A172 (cell line): ENCODE data around the gene BMP10. TPM values are rescaled to one million over a fixed set of nuclear protein-coding genes. Genes with fewer than 3 reads are reported as not detected.

Experiments
- DNase-seq: peaks from one replicate; pipeline ENCODE4 v3.0.0-alpha.2; 2015; ENCODE audit warnings: low spot score
- total RNA-seq: library from RNA; depleted of rRNA; stranded (reverse); fragments of >200 nt; shearing (Covaris generic); gene quantifications from 2 replicates; pipeline ENCODE4 v1.2.3, GENCODE V29; 2014; rRNA removed

The BMP10 gene, protein sequence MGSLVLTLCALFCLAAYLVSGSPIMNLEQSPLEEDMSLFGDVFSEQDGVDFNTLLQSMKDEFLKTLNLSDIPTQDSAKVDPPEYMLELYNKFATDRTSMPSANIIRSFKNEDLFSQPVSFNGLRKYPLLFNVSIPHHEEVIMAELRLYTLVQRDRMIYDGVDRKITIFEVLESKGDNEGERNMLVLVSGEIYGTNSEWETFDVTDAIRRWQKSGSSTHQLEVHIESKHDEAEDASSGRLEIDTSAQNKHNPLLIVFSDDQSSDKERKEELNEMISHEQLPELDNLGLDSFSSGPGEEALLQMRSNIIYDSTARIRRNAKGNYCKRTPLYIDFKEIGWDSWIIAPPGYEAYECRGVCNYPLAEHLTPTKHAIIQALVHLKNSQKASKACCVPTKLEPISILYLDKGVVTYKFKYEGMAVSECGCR
- 0.46 TPM in 1 of 2 replicates, not detected in the other for total RNA-seq

DNA sequence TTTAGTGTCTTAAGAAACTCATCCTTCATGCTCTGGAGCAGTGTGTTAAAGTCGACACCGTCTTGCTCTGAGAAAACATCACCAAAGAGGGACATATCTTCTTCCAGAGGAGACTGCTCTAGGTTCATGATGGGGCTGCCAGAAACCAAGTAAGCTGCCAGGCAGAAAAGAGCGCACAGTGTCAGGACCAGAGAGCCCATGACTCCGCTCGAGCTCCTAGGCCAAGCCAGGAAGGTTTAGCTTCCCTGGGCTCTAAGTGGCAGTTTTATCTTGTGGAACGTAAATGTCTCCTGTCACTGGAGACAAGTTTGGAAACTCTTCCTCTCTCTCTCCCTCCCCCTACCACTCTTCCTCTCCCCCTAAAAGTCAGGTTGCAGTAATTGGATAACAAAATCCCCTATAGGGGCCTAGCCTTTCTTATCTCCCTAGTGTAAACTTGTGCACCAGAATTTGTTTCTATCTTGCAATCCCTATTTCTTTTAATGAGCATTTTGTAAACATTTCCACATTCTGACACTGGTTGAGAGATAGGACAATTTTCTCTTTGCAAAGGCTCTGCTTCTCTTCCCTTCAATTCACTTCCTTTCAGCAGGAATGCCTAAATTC is at the start of gene BMP10:
BMP10 (minus strand) TSS at position 239 of the 606 bp plus-strand sequence; CDS start at position 200, 39 bp downstream.
- DNase-seq, result no peak

DNA sequence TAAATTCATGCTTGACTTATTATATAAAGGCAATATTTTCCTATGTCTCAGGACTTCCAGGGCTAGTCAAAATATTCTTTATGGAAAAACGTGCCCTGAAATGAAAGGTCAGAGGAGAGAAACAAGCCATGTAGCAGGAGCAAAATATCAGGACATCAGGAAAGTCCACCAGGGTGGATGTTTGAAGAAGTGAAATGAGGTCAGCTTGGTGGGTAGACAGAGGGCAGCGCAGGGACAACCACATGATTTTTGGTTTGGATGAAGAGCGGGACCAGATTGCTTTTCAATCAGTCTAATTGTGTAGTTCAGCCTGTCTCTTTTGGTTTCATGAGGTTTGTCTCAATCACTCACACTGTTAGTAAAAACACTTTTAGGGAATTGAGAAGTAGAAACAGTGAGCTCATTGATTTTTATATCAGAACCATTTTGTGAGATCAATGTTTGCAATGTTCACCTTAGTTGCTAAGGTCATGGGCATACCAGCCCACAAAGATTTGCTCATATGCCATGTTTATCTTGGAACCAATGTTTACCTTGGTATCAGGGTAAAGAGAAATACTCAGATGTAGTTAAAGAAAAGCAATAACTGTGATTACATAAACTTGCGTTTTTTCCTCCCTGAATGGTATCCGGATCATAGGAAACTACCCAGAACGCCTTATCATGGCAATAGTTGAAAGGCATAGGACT is 49.4 kb upstream of the BMP10 start:
- no peak for DNase-seq

DNA sequence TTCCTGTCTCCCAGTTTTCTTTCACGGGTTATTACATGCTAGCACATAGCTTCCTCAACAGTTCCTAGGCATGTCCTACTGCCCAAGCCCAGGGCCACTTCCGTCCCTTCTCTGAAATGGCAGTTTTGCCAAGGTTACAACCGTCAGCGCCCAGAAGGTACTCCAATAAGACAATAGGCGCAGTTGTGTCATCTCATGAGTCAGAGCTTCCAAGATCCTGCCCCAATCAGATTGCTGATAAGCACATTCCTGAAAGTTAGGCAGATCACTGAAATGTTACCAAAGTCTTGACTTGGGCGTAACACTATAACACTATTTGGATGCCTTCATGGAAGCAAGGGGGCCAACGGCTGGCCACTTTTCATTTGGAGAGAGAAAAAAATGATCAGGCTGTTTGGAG is 47.3 kb upstream of the BMP10 start:
- peak; percentile 73 for DNase-seq

DNA sequence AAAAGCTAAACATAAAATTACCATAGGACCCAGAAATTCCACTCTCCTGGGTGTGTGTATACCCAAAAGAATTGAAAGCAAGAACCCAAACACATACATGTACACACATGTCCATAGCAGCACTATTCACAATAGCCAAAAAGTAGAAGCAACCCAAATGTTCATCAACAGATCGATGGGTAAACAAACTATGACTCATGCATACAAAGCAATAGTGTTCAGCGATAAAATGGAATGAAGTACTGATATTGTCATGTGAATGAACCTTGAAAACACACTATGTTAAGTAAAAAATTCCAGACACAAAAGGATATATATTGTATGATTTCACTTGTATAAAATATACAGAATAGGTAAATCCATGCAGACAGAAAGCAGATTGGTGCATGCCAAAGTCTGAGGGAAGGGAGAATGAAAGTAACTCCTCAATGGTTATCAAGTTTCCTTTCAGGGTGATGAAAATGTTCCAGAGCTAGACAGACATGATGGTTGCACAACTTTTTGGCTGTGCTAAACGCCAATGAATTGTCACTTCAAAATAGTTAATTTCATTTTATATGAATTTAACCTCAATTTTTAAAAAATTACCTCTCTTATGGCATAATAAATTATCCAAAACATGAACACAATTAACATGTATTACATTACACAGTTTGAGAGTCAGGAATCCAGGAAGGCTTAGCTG is 46.0 kb upstream of the BMP10 start:
- no peak for DNase-seq

DNA sequence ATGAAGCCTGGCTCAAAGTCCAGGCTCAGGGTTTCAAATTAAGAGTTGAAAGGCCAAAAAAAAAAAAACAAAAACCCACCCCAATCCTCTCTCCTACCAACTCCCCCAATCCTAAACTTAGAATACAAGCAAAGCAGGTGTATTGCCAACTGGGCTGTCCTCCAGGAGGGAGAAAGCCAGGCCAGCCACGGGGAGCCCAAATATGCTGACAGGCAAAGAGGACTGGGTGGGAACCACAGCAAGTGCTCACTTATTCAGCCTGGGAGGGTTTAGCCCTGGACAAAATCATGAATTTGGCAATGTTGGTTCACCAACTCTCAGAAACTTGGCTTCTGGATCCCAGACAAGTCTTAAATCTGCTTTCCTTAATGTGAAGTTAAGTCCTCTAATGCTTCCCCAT is 45.0 kb upstream of the BMP10 start:
- no peak for DNase-seq

DNA sequence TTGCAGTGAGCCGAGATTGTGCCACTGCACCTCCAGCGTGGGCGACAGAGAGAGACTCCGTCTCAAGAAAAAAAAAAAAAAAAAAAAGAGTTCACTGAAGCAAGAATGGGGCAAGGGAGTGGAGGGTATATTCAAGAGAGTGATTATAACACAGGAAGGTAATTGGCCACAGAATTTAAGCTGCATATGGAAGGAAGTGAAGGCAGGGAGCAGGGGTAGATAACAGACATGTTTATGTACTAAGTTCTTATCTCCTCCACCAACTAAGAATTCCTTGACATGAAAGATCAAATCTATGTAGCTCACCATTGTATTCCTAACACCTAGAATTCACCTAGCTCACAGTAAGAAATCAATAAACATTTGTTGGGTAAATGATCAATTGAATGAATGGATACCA is 44.2 kb upstream of the BMP10 start:
- no peak for DNase-seq

DNA sequence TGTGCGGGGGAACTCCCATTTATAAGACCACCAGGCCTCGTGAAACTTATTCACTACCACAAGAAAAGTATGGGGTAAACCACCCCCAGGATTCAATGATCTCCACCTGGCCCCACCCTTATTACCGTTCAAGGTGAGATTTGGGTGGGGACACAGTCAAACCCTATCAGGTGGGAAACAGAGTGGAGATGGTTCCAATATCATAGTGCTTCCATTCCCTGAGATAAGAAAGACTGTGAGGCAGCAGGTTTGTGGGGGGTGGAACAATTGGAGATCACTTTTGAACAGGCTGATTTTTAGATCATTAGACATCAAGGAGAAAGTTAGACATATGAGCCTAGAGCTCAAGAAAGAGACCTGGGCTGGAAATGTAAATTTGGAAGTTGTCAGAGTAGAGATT is 42.2 kb upstream of the BMP10 start:
- no peak for DNase-seq

DNA sequence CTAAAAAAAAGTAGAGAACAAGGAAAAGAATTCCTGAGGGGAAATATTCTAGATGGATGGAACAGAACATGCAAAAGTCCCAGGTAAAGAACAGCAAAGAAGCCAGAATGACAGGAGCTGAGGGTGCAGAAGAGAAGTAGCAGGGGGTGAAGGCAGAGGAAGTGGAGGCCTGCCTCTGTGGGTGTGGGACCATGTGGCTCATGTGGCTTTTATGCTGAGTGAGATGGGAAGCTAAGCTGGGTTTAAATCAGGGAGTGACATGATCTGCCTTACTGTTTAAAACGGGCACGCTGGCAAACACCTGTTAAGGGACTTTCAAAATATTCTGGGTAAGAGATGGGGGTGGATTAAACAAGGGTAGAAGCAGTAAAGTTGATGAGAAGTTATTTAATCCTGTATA is 41.5 kb upstream of the BMP10 start:
- no peak for DNase-seq

DNA sequence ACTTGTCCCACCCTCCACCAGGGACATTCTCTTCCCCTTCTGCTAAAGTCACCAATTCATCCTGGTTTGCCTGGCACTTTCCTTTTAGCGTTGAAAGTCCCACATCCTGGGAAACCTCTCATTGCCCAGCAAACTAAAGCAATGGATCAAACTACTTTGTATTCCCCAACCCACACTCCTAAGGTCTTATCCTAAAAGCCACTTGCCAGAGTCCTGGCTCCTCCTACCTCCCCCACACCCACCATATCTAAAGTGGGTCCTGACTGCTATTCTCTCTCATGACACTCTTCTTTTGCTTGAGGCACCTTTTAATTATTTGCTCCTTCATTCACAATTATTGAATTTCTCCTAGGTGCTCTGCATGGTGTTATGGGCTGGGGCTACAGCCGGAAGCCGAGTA is 40.9 kb upstream of the BMP10 start:
- no peak for DNase-seq

DNA sequence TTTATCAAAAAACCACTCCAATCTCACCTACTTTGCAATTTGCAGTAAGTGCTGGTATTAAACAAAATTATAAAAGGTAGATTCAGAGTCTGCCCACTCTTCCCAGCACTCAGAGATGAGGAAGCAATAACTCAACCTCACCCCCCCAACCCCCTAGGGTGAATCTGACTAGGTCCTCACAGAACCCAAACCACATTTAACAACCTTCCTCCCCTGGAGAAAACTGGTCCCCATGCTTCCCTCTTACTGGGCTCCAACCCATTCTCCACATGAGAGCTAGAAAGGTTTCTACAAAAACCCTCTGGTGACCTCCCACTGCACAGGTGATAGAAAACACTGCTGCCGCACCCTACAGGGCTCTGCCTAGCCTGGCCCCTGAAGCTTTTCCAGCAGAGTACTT is 40.5 kb upstream of the BMP10 start:
- no peak for DNase-seq

DNA sequence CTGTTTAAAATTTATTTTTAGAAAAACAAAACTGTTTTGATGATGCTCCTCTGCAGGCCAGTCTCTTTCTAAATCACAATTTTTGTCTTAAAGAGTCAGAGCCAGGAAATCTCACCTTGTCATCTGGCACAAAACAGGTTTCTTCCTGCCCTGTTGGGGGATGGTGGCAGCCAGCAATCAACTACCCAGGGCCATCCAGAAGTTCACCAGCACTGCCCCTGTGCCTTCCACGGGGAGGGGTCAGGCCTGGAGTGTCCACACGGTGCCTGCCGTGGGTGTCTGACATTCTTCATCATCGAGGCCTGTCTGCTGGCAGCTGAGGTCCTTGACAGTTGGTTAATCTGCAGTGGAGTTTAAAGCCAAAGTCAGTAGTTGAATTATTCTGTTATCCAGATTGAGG is 40.0 kb upstream of the BMP10 start:
- no peak for DNase-seq

DNA sequence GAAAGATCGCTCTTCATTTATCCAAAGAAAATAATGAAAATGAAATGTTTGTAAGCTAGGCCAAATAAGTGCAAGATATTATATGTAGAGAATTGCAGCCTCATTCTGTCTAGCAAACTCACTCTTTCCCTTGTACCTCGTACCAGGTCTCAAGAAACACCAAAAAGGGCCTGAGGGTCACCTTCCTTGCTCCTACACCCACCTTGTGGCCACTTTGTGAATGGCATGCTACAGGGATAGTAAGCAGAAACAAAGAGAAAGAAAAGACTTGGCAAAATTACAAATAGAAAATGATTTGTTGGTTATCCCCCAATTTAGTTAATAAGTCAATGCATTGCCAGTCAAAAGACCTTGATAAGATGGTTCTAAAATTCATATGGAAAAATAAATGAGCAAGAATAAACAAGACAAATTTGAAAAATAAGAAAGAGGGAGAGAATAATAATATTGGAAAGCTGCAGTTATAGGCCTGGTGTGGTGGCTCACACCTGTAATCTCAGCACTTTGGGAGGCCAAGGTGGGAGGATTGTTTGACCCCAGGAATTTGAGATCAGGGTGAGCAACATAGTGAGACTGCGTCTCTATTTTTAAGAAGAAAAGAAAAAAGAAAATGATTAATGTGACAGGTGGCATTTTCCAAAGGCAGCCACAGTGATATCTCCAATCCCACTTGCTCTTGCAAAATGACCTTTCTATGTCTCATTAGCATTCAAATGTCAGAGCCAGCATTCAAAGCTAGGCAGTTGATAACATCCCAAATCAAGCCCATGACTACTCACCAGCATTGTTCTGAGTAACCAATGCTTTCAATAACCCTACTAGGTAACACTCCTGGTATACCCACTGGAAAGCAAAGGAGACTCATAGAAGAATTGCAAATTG is 38.8 kb upstream of the BMP10 start:
- peak; percentile 87 for DNase-seq

DNA sequence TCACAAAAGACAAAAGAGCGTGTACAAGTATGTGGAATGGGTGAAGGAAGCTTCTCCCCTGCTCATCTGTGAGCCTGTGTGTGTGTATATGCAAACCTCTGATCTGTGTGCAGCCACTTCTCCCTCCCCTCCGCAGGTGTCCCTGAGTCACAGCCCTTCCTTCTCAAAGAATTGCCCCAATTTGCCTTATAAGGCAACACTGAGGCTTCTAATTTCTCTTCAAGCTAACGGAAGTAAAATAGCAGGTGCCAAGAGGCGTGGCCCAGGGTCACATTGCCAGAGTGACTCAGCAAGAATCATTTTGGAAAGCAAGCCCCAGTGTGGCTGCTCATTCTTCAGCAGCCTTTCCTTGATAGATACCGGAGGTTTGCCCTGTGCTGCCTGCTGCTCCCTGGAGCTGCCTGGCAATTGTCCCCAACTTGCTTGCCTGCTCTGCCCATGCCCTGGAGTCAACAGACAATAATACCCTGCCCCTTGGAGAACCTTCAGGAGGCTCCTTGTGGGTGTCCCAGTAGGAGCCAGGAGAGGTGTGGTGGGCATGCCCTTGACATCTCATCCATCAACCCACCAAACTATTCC is 37.3 kb upstream of the BMP10 start:
- DNase-seq, result peak; percentile 98

DNA sequence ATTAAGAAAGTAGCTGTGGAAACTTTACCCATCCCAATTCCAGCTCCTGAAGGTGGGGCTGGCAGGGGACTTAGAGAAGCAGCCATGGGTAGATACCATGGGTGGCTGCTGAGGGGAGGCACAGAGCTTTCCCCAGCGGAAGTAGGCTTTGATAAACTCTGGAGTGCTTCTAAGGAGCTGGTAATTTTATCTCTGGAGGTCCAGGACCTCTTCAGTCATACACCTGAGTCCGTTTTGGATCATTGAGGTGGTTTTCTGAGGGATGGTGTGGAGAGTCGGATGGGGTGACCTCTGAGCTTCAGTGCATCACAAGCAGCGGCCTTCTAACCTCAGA is 36.7 kb upstream of the BMP10 start:
- DNase-seq, result peak; percentile 6

DNA sequence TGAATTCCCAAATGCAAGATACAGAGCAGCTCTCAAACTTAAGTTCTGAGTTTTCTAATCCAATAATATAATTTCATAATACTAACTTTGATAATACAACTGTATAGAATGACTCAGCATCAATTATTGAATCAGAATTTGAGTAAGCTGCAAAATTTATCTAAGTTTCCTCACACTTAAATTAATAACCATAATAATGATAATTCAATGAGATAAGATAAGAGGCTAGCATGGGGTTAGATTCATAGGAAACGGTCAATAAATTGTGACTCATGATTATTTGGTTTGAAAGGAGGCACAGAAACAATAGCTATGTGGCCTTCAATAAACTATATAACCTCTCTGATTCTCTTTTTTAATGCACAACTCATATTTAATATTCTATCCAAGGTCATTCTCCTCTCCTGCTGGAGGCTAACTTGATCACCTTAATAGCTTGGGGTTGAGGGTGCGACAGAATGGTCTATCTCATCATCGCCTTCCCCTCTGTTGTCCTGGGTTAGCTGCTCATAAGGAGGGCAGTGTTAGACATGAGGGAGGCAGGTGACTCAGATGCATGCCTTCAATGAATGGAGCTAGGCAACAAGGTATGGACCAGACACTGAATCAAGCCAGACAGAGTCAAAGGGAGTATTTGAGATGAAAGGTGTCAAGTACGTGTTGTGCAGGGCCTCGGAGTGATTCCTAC is 36.2 kb upstream of the BMP10 start:
- DNase-seq, result peak; percentile 27

DNA sequence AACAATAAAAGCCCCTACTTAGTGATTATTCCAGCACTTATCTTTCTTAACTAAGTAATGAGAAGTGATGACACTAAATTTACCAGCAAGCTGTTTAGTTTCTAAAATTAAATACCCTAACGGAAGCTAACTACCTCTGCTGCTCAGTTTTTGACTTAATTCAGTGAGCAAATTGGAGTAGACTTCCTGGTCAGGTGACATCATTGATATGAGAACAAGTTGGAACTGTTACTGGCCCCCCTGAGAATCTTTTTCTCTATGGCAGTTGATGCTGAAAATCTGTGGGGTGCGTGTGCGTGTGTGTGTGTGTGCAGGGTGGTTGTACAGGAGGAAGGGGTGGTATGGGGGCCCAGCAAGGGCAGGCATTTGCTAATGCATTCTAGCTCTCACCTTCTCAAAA is 35.5 kb upstream of the BMP10 start:
- no peak for DNase-seq

DNA sequence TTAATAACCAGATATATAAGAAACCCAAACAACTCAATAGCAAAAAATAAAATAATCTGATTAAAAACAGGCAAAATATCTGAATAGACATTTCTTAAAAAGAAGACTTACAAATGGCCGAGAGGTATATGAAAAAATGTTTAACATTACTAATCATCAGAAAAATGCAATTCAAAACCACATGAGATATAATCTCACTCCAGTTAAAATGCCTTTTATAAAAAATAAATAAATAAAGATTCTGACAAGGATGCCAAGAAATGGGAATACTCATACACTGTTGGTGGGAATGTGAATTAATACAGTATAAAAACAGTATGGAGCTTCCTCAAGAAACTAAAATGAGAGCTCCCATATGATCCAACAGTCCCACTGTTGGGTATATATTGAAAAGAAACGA is 33.9 kb upstream of the BMP10 start:
- peak; percentile 28 for DNase-seq

DNA sequence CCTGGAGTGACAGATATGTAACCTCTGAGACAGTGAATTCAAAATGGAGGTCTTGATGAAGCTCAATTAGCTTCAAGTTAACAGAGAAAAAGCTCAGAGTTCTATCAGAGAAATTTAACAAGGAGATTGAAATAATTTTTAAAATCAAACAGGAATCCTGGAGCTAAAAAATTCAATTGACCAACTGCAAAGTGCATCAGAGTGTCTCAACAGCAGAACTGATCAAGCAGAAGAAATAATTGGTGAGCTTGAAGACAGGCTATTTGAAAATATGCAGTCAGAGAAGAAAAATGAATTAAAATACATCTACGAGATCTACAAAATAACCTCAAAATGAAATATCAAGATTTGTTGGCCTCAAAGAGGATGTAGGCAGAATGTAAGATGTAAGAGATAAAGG is 30.4 kb upstream of the BMP10 start:
- DNase-seq, result no peak

DNA sequence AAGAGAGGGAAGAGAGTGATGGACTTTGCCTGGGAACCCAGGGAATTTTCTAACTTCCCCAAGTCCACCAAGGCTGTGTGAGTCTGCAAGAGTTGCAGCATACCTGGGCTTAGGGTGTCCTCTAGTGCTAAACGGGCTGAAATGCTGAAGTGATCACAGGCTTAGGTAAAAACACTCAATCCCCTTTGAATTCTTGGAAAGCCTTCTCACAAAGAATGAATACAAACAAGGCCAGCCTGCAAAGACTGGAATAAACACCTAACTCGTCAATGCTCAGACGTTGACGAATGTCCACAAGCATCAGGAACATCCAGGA is 30.0 kb upstream of the BMP10 start:
- no peak for DNase-seq

DNA sequence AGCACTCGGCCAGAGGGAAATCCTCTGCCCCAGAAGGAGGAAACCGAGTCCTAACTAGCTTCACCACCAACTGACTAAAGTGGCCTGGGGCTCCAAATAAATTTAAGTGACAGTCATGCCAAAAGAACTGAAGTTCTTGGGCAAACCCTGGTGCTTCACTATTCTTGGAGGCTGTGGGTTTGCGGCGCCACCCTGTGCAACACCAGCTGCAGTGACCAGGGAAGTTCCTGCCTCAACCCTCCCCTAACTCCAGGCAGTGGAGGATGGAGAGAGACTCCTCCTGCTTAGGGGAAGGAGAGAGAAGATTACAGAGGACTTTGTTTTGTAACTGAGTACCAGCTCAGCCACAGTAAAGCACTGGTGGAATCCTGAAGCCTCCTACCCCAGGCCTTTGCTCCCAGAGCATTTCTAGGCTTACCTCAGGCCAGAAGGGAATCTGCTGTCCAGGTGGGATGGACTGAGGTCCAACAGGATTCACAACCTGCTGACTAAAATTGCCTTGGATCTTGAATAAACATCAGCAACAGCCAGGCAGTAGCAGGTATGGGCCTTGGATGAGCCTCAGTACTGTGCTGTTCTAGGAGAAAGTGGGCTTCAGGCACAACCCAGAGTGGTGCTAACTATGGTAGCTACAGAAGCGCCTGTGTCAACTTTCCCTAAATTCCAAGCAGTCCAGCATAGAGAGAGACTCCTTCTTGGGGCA is 29.4 kb upstream of the BMP10 start:
- DNase-seq, result no peak
